Transverse colon (tissue), 4 donors: ENCODE results near the gene MKLN1.

Source experiments
- CTCF ChIP-seq, 5 experiments: fragments of 200-600 bp in 3 of 5; fragments of 450-650 bp in 2 of 5; sonication (generic) in 3 of 5; IDR thresholded peaks; 1 replicate in 2 of 5; 2 replicates in 3 of 5; pipeline ENCODE4 v1.5.1; 2016 to 2017; ENCODE audit warnings: antibody characterized with exemption in 5 of 5, inconsistent platforms in 3 of 5, mild to moderate bottlenecking in 2 of 5, moderate library complexity in 1 of 5
- POLR2A ChIP-seq: fragments of 450-650 bp; IDR thresholded peaks from one replicate; pipeline ENCODE4 v1.6.1; 2016; ENCODE audit warnings: antibody characterized with exemption, mild to moderate bottlenecking, moderate library complexity
- POLR2AphosphoS5 ChIP-seq, 3 donors: sonication (generic); formaldehyde crosslinking; IDR thresholded peaks; one replicate each; pipeline ENCODE4 v1.6.1; 2016; ENCODE audit warnings: antibody characterized with exemption in 3 of 3

GRCh38 chr7:131459256-131459655, 131.6 kb downstream of the MKLN1 start:
- TF ChIP-seq CTCF (IDR thresholded peaks at IDR 0.05) (no peak), POLR2A (no peak), POLR2AphosphoS5 (IDR thresholded peaks at IDR 0.05) (no peak)
